WTC11 (cell line): ENCODE results near the gene KRTAP10-3. TPM values are rescaled to one million over a fixed set of nuclear protein-coding genes. Genes with fewer than 3 reads are reported as not detected.
"Not testable (repeated sequence)": the region's sequence is repeated elsewhere in the genome, so short reads cannot be mapped to it uniquely, and the experiment has no call there.

Experiments used
- ATAC-seq: fragments of 200-7000 bp; cut with Tn5 transposase; 2 replicates; pipeline ENCODE4 v1.10.0; 2021; ENCODE audit warnings: mild to moderate bottlenecking, moderate library complexity
- CTCF ChIA-PET: fragments of 300-600 bp; sonication (Branson Sonifier 250); formaldehyde crosslinking; loops from one replicate; lab custom pipeline; 2021; ENCODE audit warnings: antibody characterized with exemption; lab: Charles Lee
- POLR2A ChIA-PET: fragments of 350-600 bp; sonication (Branson Sonifier 250); formaldehyde crosslinking; loops from one replicate; lab custom pipeline; 2021; ENCODE audit warnings: antibody characterized with exemption; lab: Charles Lee
- DNase-seq: peaks from one replicate; pipeline ENCODE4 v3.0.0; 2021; ENCODE audit warnings: low spot score
- H3K27ac Mint-ChIP-seq: 2 replicates; pipeline ENCODE4 v1.8.0; 2021; ENCODE audit warnings: mixed read lengths
- H3K27me3 Mint-ChIP-seq: 2 replicates; pipeline ENCODE4 v1.8.0; 2021; ENCODE audit warnings: low read depth, mild to moderate bottlenecking, moderate library complexity, mixed read lengths
- H3K36me3 Mint-ChIP-seq: 2 replicates; pipeline ENCODE4 v1.8.0; 2021; ENCODE audit warnings: mixed read lengths
- H3K4me1 Mint-ChIP-seq: 2 replicates; pipeline ENCODE4 v1.8.0; 2022; ENCODE audit warnings: mixed read lengths
- H3K4me3 Mint-ChIP-seq: 2 replicates; pipeline ENCODE4 v1.8.0; 2021; ENCODE audit warnings: mild to moderate bottlenecking, moderate library complexity, mixed read lengths
- H3K9me3 Mint-ChIP-seq: 2 replicates; pipeline ENCODE4 v1.8.0; 2021; ENCODE audit warnings: mixed read lengths
- ARID4B ChIP-seq: sonication (generic); formaldehyde crosslinking; IDR thresholded peaks from 2 replicates; pipeline ENCODE4 v1.8.0; 2023; ENCODE audit warnings: missing genetic modification reagents, mild to moderate bottlenecking, borderline replicate concordance
- ATF1 ChIP-seq: sonication (generic); formaldehyde crosslinking; IDR thresholded peaks from 2 replicates; pipeline ENCODE4 v1.8.1; 2023; ENCODE audit warnings: mild to moderate bottlenecking, moderate library complexity, missing genetic modification reagents
- E2F1 ChIP-seq: sonication (generic); formaldehyde crosslinking; IDR thresholded peaks from 2 replicates; pipeline ENCODE4 v1.8.0; 2022; ENCODE audit warnings: mild to moderate bottlenecking, missing genetic modification reagents
- E2F5 ChIP-seq: sonication (generic); formaldehyde crosslinking; IDR thresholded peaks from 2 replicates; pipeline ENCODE4 v1.8.1; 2022; ENCODE audit warnings: mild to moderate bottlenecking, moderate library complexity, missing genetic modification reagents
- EMX1 ChIP-seq: fragments of 250-450 bp; sonication (Bioruptor Pico); IDR thresholded peaks from 2 replicates; pipeline ENCODE4 v1.8.0; 2021; ENCODE audit warnings: mild to moderate bottlenecking
- ERG ChIP-seq: fragments of 250-450 bp; sonication (Bioruptor Pico); IDR thresholded peaks from 2 replicates; pipeline ENCODE4 v1.8.0; 2021; ENCODE audit warnings: mild to moderate bottlenecking
- ETV6 ChIP-seq: sonication (generic); formaldehyde crosslinking; IDR thresholded peaks from 2 replicates; pipeline ENCODE4 v1.8.1; 2022; ENCODE audit warnings: mild to moderate bottlenecking, missing genetic modification reagents
- FOXJ3 ChIP-seq: sonication (generic); formaldehyde crosslinking; IDR thresholded peaks from 2 replicates; pipeline ENCODE4 v1.9.0; 2021; ENCODE audit warnings: missing genetic modification reagents, mild to moderate bottlenecking, borderline replicate concordance
- FOXK1 ChIP-seq: sonication (generic); formaldehyde crosslinking; IDR thresholded peaks from 2 replicates; pipeline ENCODE4 v1.8.0; 2022; ENCODE audit warnings: mild to moderate bottlenecking, moderate library complexity, missing genetic modification reagents
- HMGA2 ChIP-seq: fragments of 250-450 bp; sonication (Bioruptor Pico); IDR thresholded peaks from 2 replicates; pipeline ENCODE4 v1.4.0; 2021; ENCODE audit warnings: mild to moderate bottlenecking, moderate library complexity
- MXD4 ChIP-seq: fragments of 250-450 bp; sonication (Bioruptor Pico); IDR thresholded peaks from 2 replicates; pipeline ENCODE4 v1.8.0; 2021; ENCODE audit warnings: mild to moderate bottlenecking, moderate library complexity, borderline replicate concordance
- PREB ChIP-seq: sonication (generic); formaldehyde crosslinking; IDR thresholded peaks from 2 replicates; pipeline ENCODE4 v1.8.1; 2022; ENCODE audit warnings: mild to moderate bottlenecking, missing genetic modification reagents, moderate library complexity, borderline replicate concordance
- SMAD3 ChIP-seq: sonication (generic); formaldehyde crosslinking; IDR thresholded peaks from 2 replicates; pipeline ENCODE4 v1.8.0; 2022; ENCODE audit warnings: missing genetic modification reagents, mild to moderate bottlenecking, borderline replicate concordance
- TCF7 ChIP-seq: sonication (generic); formaldehyde crosslinking; IDR thresholded peaks from 2 replicates; pipeline ENCODE4 v1.8.0; 2022; ENCODE audit warnings: mild to moderate bottlenecking, low read depth, missing genetic modification reagents, moderate library complexity
- TEAD1 ChIP-seq: sonication (generic); formaldehyde crosslinking; IDR thresholded peaks from 2 replicates; pipeline ENCODE4 v1.8.0; 2022; ENCODE audit warnings: mild to moderate bottlenecking, missing genetic modification reagents
- ZBTB21 ChIP-seq: sonication (generic); formaldehyde crosslinking; IDR thresholded peaks from 2 replicates; pipeline ENCODE4 v1.8.1; 2023; ENCODE audit warnings: mild to moderate bottlenecking, missing genetic modification reagents, borderline replicate concordance
- ZNF219 ChIP-seq: sonication (generic); formaldehyde crosslinking; IDR thresholded peaks from 2 replicates; pipeline ENCODE4 v1.8.0; 2023; ENCODE audit warnings: missing genetic modification reagents, mild to moderate bottlenecking, borderline replicate concordance
- ZNF281 ChIP-seq: sonication (generic); formaldehyde crosslinking; IDR thresholded peaks from 2 replicates; pipeline ENCODE4 v1.8.0; 2023; ENCODE audit warnings: mild to moderate bottlenecking, missing genetic modification reagents
- ZNF317 ChIP-seq: sonication (generic); formaldehyde crosslinking; IDR thresholded peaks from 2 replicates; pipeline ENCODE4 v1.8.1; 2023; ENCODE audit warnings: low read depth, mild to moderate bottlenecking, moderate library complexity, missing genetic modification reagents, borderline replicate concordance
- total RNA-seq: library from RNA; stranded (reverse); gene quantifications from 3 replicates; pipeline ENCODE4 v1.2.3, GENCODE V29; 2021

KRTAP10-3 gene
- total RNA-seq, 1 experiment from 2014 or later: not detected

GRCh38 chr21:44581158-44581557 lies 22.6 kb upstream of the KRTAP10-3 start:
- TF ChIP-seq ZNF281 (CRISPR knock-in tag): no peak
- no peak for TF ChIP-seq FOXJ3 (CRISPR knock-in tag)
- TF ChIP-seq HMGA2: no peak
- no peak for TF ChIP-seq MXD4 (CRISPR knock-in tag)
- TF ChIP-seq TEAD1: no peak
- no peak for TF ChIP-seq ARID4B (CRISPR knock-in tag)
- no peak for TF ChIP-seq ZNF317 (CRISPR knock-in tag)
- no peak for TF ChIP-seq SMAD3 (CRISPR knock-in tag)
- TF ChIP-seq ETV6 (CRISPR knock-in tag): no peak
- TF ChIP-seq TCF7 (CRISPR knock-in tag): no peak
- no peak for TF ChIP-seq ZNF219 (CRISPR knock-in tag)
- no peak for TF ChIP-seq FOXK1 (CRISPR knock-in tag)
- DNase-seq (no peak), ATAC-seq (no peak)
- Mint-ChIP-seq H3K9me3 (peaks cover 39% of the 10 kb centered on the region), H3K27ac (no peak overlapping the region), H3K36me3 (peaks cover 21% of the 10 kb centered on the region), H3K27me3 (peaks cover 3% of the 10 kb centered on the region; the same call in 1 of the 2 replicates), H3K4me1 (peaks cover 6% of the 10 kb centered on the region; the same call in 1 of the 2 replicates), H3K4me3 (no peak overlapping the region)
- ChIA-PET POLR2A (no interaction called here), CTCF (interaction anchor here (0.6 to 2.2 kb wide), 3 partner anchors 38 to 138 kb away, joined by 4 read pairs; no protein-coding TSS in a partner anchor)

- CTCF ChIA-PET: interaction anchor here (1.0 to 2.2 kb wide), 4 partner anchors 31 to 213 kb away, joined by 3 to 9 read pairs (median 4); no protein-coding TSS in a partner anchor
- H3K27ac Mint-ChIP-seq, DNase-seq, H3K27me3 Mint-ChIP-seq, POLR2A ChIA-PET, H3K4me1 Mint-ChIP-seq, H3K4me3 Mint-ChIP-seq, ATAC-seq: not testable (repeated sequence)
- peaks cover 34% of the 10 kb centered on the region for H3K9me3 Mint-ChIP-seq
- H3K36me3 Mint-ChIP-seq: peaks cover 21% of the 10 kb centered on the region
Observed at GRCh38 chr21:44580231-44580821, 21.7 kb upstream of the KRTAP10-3 start, which contains the start of gene KRTAP10-5. TSS of gene KRTAP10-5 (minus strand) at chr21:44580604. CDS start at chr21:44580578, 26 bp downstream.

GRCh38 chr21:44579833-44580144 lies 21.2 kb upstream of the KRTAP10-3 start:
- Mint-ChIP-seq H3K9me3 (peaks cover 33% of the 10 kb centered on the region), H3K4me3 (no peak overlapping the region), H3K4me1 (peaks cover 13% of the 10 kb centered on the region), H3K36me3 (peaks cover 21% of the 10 kb centered on the region), H3K27me3 (no peaks in the 10 kb centered on the region; the same call in 1 of the 2 replicates), H3K27ac (no peak overlapping the region)
- DNase-seq (no peak), ATAC-seq (no peak)
- ChIA-PET CTCF (interaction anchor here (1.0 to 2.2 kb wide), 2 partner anchors 30 to 214 kb away, joined by 3 to 9 read pairs; no protein-coding TSS in a partner anchor), POLR2A (no interaction called here)
- TF ChIP-seq ERG (CRISPR knock-in tag) (no peak), TCF7 (CRISPR knock-in tag) (no peak), EMX1 (CRISPR knock-in tag) (no peak), E2F5 (CRISPR knock-in tag) (no peak), E2F1 (CRISPR knock-in tag) (no peak), PREB (CRISPR knock-in tag) (no peak), ATF1 (CRISPR knock-in tag) (no peak), ZBTB21 (CRISPR knock-in tag) (no peak)
